ENCODE measurements around the gene GOLGA3. TPM values are rescaled to one million over a fixed set of nuclear protein-coding genes. Genes with fewer than 3 reads are reported as not detected.

The GOLGA3 gene
- total RNA-seq, 1 donor from 2014 or later = 86.7 TPM

- Mint-ChIP-seq H3K4me1 (ENCODE audit: low read depth, unreplicated experiment) (no peaks in the 10 kb centered on the region), H3K9me3 (ENCODE audit: unreplicated experiment) (no peaks in the 10 kb centered on the region), H3K4me3 (ENCODE audit: unreplicated experiment) (no peak overlapping the region), H3K27ac (ENCODE audit: unreplicated experiment) (no peak overlapping the region), H3K27me3 (ENCODE audit: low read depth, unreplicated experiment) (no peaks in the 10 kb centered on the region), H3K36me3 (ENCODE audit: low read depth, unreplicated experiment) (peaks cover 8% of the 10 kb centered on the region)
- TF ChIP-seq EZH2 (IDR thresholded peaks at IDR 0.05; ENCODE audit: insufficient read depth, low read length) = no peak
- TF ChIP-seq CTCF (IDR thresholded peaks at IDR 0.05; ENCODE audit: insufficient read depth, low read depth, low read length) = no peak
- Histone ChIP-seq H3K27me3 (ENCODE audit: insufficient read depth, low read length) (no peaks in the 10 kb centered on the region), H3K36me3 (ENCODE audit: insufficient read depth, low read length) (peaks cover 62% of the 10 kb centered on the region), H3K9me3 (ENCODE audit: insufficient read depth, low read depth, low read length) (no peaks in the 10 kb centered on the region), H3K4me3 (ENCODE audit: insufficient read depth, low read depth, low read length) (no peak overlapping the region), H3K27ac (ENCODE audit: low read depth, low read length) (no peak overlapping the region), H3K79me2 (ENCODE audit: insufficient read depth, low read length) (peaks cover 32% of the 10 kb centered on the region), H4K20me1 (ENCODE audit: insufficient read depth, low read length) (peaks cover 72% of the 10 kb centered on the region), H3K4me2 (ENCODE audit: low read length) (no peak overlapping the region), H3K4me1 (ENCODE audit: insufficient read depth, low read length) (no peaks in the 10 kb centered on the region), H3K9ac (ENCODE audit: low read length) (no peak overlapping the region), H2AFZ (ENCODE audit: low read depth, low read length) (no peak overlapping the region)
- FAIRE-seq = no peak
- DNase-seq (ENCODE audit: low read depth) = no peak
These were observed 53.0 kb downstream of the GOLGA3 start for GRCh38 chr12:132775502-132776229.

GRCh38 chr12:132774646-132775275 is 53.9 kb downstream of the GOLGA3 start:
- Histone ChIP-seq H4K20me1 (ENCODE audit: insufficient read depth, low read length) (peaks cover 67% of the 10 kb centered on the region), H3K9ac (ENCODE audit: low read length) (no peak overlapping the region), H3K36me3 (ENCODE audit: insufficient read depth, low read length) (peaks cover 58% of the 10 kb centered on the region), H3K4me3 (ENCODE audit: insufficient read depth, low read depth, low read length) (no peak overlapping the region), H3K9me3 (ENCODE audit: insufficient read depth, low read depth, low read length) (no peaks in the 10 kb centered on the region), H2AFZ (ENCODE audit: low read depth, low read length) (no peak overlapping the region), H3K79me2 (ENCODE audit: insufficient read depth, low read length) (peaks cover 23% of the 10 kb centered on the region), H3K4me2 (ENCODE audit: low read length) (no peak overlapping the region), H3K27me3 (ENCODE audit: insufficient read depth, low read length) (no peaks in the 10 kb centered on the region), H3K4me1 (ENCODE audit: insufficient read depth, low read length) (no peaks in the 10 kb centered on the region), H3K27ac (ENCODE audit: low read depth, low read length) (no peak overlapping the region)
- Mint-ChIP-seq H3K36me3 (ENCODE audit: low read depth, unreplicated experiment) (peaks cover 11% of the 10 kb centered on the region), H3K27ac (ENCODE audit: unreplicated experiment) (no peak overlapping the region), H3K27me3 (ENCODE audit: low read depth, unreplicated experiment) (no peaks in the 10 kb centered on the region), H3K9me3 (ENCODE audit: unreplicated experiment) (no peaks in the 10 kb centered on the region), H3K4me1 (ENCODE audit: low read depth, unreplicated experiment) (no peaks in the 10 kb centered on the region), H3K4me3 (ENCODE audit: unreplicated experiment) (no peak overlapping the region)
- DNase-seq (ENCODE audit: low read depth) = no peak
- no peak for FAIRE-seq
- TF ChIP-seq EZH2 (IDR thresholded peaks at IDR 0.05; ENCODE audit: insufficient read depth, low read length) (no peak), CTCF (IDR thresholded peaks at IDR 0.05; ENCODE audit: insufficient read depth, low read depth, low read length) (no peak)

GRCh38 chr12:132774159-132774558 is 54.5 kb downstream of the GOLGA3 start:
- H3K36me3 Mint-ChIP-seq (ENCODE audit: low read depth, unreplicated experiment) = peaks cover 11% of the 10 kb centered on the region
- no peak overlapping the region for H3K27ac ChIP-seq (ENCODE audit: low read depth, low read length)
- H3K9me3 Mint-ChIP-seq (ENCODE audit: unreplicated experiment) = no peaks in the 10 kb centered on the region
- peaks cover 57% of the 10 kb centered on the region for H3K36me3 ChIP-seq (ENCODE audit: insufficient read depth, low read length)
- no peak overlapping the region for H3K4me2 ChIP-seq (ENCODE audit: low read length)
- peaks cover 19% of the 10 kb centered on the region for H3K79me2 ChIP-seq (ENCODE audit: insufficient read depth, low read length)
- H3K4me3 ChIP-seq (ENCODE audit: insufficient read depth, low read depth, low read length) = no peak overlapping the region
- no peaks in the 10 kb centered on the region for H3K9me3 ChIP-seq (ENCODE audit: insufficient read depth, low read depth, low read length)
- H4K20me1 ChIP-seq (ENCODE audit: insufficient read depth, low read length) = peaks cover 68% of the 10 kb centered on the region
- no peak overlapping the region for H2AFZ ChIP-seq (ENCODE audit: low read depth, low read length)
- no peak overlapping the region for H3K9ac ChIP-seq (ENCODE audit: low read length)
- DNase-seq (ENCODE audit: low read depth) (no peak), FAIRE-seq (no peak)
- no peak for TF ChIP-seq EZH2 (IDR thresholded peaks at IDR 0.05; ENCODE audit: insufficient read depth, low read length)
- TF ChIP-seq CTCF (IDR thresholded peaks at IDR 0.05; ENCODE audit: insufficient read depth, low read depth, low read length) = no peak
- no peak overlapping the region for H3K4me3 Mint-ChIP-seq (ENCODE audit: unreplicated experiment)
- H3K27ac Mint-ChIP-seq (ENCODE audit: unreplicated experiment) = no peak overlapping the region
- no peaks in the 10 kb centered on the region for H3K27me3 ChIP-seq (ENCODE audit: insufficient read depth, low read length)
- no peaks in the 10 kb centered on the region for H3K4me1 ChIP-seq (ENCODE audit: insufficient read depth, low read length)
- no peaks in the 10 kb centered on the region for H3K4me1 Mint-ChIP-seq (ENCODE audit: low read depth, unreplicated experiment)
- no peaks in the 10 kb centered on the region for H3K27me3 Mint-ChIP-seq (ENCODE audit: low read depth, unreplicated experiment)
